Lung (tissue), 12 donors: ENCODE data around the gene BMPER. TPM values are rescaled to one million over a fixed set of nuclear protein-coding genes. Genes with fewer than 3 reads are reported as not detected.

Experiments used
- ATAC-seq: fragments of 200-7000 bp; cut with Tn5 transposase; one replicate; pipeline ENCODE4 v1.9.1; 2020; ENCODE audit warnings: moderate number of reproducible peaks; ENCODE audit not compliant: insufficient read depth, low FRiP score
- DNase-seq, 3 donors: peaks; one replicate each; pipeline ENCODE4 v3.0.0-alpha.2; 2013 to 2017
- H3K27ac ChIP-seq, 2 donors: one replicate each; pipeline ENCODE4 v1.5.1; 2013; ENCODE audit warnings: mild to moderate bottlenecking in 2 of 2, moderate library complexity in 2 of 2, control low read depth in 1 of 2, inconsistent platforms in 1 of 2, low read depth in 1 of 2, low read length in 1 of 2
- H3K27me3 ChIP-seq, 3 donors: one replicate each; pipeline ENCODE4 v1.5.1; 2013; ENCODE audit warnings: low read length in 2 of 3; ENCODE audit not compliant: control insufficient read depth in 3 of 3, insufficient read depth in 3 of 3
- H3K36me3 ChIP-seq, 4 donors: one replicate each; pipeline ENCODE4 v1.5.1; 2013; ENCODE audit warnings: low read length in 4 of 4, mild to moderate bottlenecking in 1 of 4, moderate library complexity in 1 of 4; ENCODE audit not compliant: control insufficient read depth in 4 of 4, insufficient read depth in 4 of 4
- H3K4me1 ChIP-seq, 5 donors: one replicate each; pipeline ENCODE4 v1.5.1; 2013; ENCODE audit warnings: low read length in 5 of 5, mild to moderate bottlenecking in 2 of 5, moderate library complexity in 1 of 5; ENCODE audit not compliant: control insufficient read depth in 5 of 5, insufficient read depth in 5 of 5
- H3K4me3 ChIP-seq: one replicate; pipeline ENCODE4 v1.5.1; 2013; ENCODE audit warnings: mild to moderate bottlenecking, control low read depth, moderate library complexity
- H3K9ac ChIP-seq, 2 donors: one replicate each; pipeline ENCODE4 v1.5.1; 2013; ENCODE audit warnings: low read length in 2 of 2, control low read depth in 1 of 2; ENCODE audit not compliant: insufficient read depth in 1 of 2
- H3K9me3 ChIP-seq, 4 donors: one replicate each; pipeline ENCODE4 v1.5.1; 2013; ENCODE audit warnings: low read length in 3 of 4, mild to moderate bottlenecking in 1 of 4, moderate library complexity in 1 of 4; ENCODE audit not compliant: control insufficient read depth in 4 of 4, insufficient read depth in 3 of 4
- WGBS, 2 donors: extraction: QIAGEN DNeasy Blood & Tissue Kit; methylation state at CpG; one replicate each; pipeline ENCODE4 v1.1.7; 2013; 5-methylcytosine and 5-hydroxymethylcytosine counted together
- polyA plus RNA-seq, 2 donors: library from polyadenylated mRNA; stranded (reverse); fragments of 200-250 nt; gene quantifications; one replicate each; pipeline ENCODE4 v1.2.1, GENCODE V29; 2013
- total RNA-seq, 2 donors: library from RNA; depleted of rRNA in 1 of 2; stranded (reverse); fragments of >200 nt in 1 of 2; gene quantifications; one replicate each; pipeline ENCODE4 v1.2.1, GENCODE V29; 2014 to 2021
- TF ChIP-seq, protein P1 (sequence below): IDR thresholded peaks from 2 replicates; pipeline ENCODE4 v1.5.1; 2012; ENCODE audit warnings: mild to moderate bottlenecking; ENCODE audit errors: control extremely low read depth, extremely low read depth
- donor health status: control.
- donor health status: control.
- donor health status: Bipolar disorder and iron deficiency.
- donor health status: healthy.
- donor health status: DM: yes; HTN: yes; CAD: no.

Gene BMPER
- total and polyA plus RNA-seq, 4 donors = 3.7 to 51.0 (median 9.0) TPM

DNA sequence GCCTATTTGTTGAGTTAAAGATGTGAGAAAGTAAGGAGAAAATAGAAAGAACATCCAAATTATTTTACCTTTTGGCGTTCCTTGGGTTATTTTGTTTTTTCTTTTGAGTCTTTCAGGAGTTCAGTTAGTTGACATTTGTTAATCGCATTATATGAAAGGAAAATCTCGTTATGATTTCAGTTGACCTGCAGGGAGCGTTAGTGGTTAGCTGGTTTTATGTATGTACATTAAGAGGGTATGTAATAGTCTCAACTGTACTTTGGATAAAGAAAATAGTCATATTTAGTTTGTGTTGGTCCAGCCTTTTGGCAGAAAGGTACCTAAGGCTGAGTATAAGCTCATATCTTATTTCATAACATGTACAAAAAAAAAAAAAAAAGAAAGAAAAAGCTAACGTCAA is 4.0 kb downstream of the BMPER start:
- Histone ChIP-seq H3K36me3 (peaks cover 0 to 28% (median 10%) of the 10 kb centered on the region in 4 donors), H3K4me1 (peaks cover 0 to 19% (median 4%) of the 10 kb centered on the region in 5 donors), H3K27ac (no peak overlapping the region), H3K9ac (peak overlapping the region in 1 of 2 donors; percentile 34), H3K9me3 (no peaks in the 10 kb centered on the region), H3K27me3 (peaks cover 0 to 16% (median 0%) of the 10 kb centered on the region in 3 donors), H3K4me3 (no peak overlapping the region)
- ATAC-seq = no peak
- TF ChIP-seq, protein P1, sequence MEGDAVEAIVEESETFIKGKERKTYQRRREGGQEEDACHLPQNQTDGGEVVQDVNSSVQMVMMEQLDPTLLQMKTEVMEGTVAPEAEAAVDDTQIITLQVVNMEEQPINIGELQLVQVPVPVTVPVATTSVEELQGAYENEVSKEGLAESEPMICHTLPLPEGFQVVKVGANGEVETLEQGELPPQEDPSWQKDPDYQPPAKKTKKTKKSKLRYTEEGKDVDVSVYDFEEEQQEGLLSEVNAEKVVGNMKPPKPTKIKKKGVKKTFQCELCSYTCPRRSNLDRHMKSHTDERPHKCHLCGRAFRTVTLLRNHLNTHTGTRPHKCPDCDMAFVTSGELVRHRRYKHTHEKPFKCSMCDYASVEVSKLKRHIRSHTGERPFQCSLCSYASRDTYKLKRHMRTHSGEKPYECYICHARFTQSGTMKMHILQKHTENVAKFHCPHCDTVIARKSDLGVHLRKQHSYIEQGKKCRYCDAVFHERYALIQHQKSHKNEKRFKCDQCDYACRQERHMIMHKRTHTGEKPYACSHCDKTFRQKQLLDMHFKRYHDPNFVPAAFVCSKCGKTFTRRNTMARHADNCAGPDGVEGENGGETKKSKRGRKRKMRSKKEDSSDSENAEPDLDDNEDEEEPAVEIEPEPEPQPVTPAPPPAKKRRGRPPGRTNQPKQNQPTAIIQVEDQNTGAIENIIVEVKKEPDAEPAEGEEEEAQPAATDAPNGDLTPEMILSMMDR = no peak
- WGBS, 2 donors = 78 to 88% methylated on average over 5 of the region's 5 CpGs
- DNase-seq = peak in 2 of 3 donors; percentile 51 to 58

DNA sequence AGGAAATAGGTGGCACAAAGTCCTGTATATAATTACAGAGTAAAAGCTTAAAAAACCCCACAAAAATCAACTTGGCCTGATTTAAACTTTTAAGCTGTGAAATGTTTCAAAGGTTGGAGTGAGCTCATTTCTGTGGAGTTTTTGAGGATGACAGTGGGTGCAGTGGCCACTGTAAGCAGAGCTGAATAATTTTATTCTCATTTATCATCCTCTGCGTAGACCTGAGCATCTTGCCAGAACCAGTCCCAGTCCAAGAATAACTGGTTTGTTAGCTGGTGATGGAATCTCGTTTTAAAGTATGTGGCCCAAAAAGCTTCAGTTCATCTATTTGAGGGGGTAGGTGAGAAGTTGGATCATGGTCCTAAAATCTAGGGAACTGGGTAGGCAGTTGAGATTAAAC is 4.4 kb downstream of the BMPER start:
- no peaks in the 10 kb centered on the region for H3K9me3 ChIP-seq
- WGBS, 2 donors = 81 to 92% methylated on average over 2 of the region's 2 CpGs
- DNase-seq = no peak
- H3K4me3 ChIP-seq = no peak overlapping the region
- no peak for ATAC-seq
- peaks cover 0 to 14% (median 0%) of the 10 kb centered on the region in 3 donors for H3K27me3 ChIP-seq
- H3K9ac ChIP-seq = no peak overlapping the region
- no peak overlapping the region for H3K27ac ChIP-seq
- TF ChIP-seq, protein P1 = no peak
- H3K36me3 ChIP-seq = peaks cover 0 to 28% (median 10%) of the 10 kb centered on the region in 4 donors
- H3K4me1 ChIP-seq = peaks cover 0 to 19% (median 4%) of the 10 kb centered on the region in 5 donors

DNA sequence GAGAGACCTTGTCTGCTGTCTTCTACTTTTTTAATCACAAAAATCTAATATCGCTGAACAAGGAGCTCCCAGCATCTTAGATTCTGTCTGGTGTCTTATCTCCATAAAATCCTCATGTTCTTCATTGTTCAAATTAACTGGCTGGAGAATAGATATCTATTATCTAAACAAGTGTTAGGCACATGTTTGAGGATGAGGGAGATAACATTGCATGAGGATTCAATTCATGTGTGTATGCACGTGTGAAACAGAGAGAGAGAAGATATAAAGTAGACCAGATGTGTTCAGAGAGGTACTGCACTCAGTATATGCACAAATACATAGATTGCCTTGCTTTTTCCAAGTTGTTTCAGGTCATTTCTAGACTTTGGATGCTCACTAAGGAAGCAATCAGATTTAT is 5.4 kb downstream of the BMPER start:
- no peak for ATAC-seq
- TF ChIP-seq, protein P1 = no peak

More for the DNA sequence above, 5.4 kb downstream of the BMPER start:
- Histone ChIP-seq H3K9me3 (no peaks in the 10 kb centered on the region), H3K4me1 (peaks cover 0 to 19% (median 0%) of the 10 kb centered on the region in 5 donors), H3K27ac (no peak overlapping the region), H3K9ac (no peak overlapping the region), H3K4me3 (no peak overlapping the region), H3K36me3 (peaks cover 0 to 28% (median 12%) of the 10 kb centered on the region in 4 donors), H3K27me3 (peaks cover 0 to 12% (median 0%) of the 10 kb centered on the region in 3 donors)
- DNase-seq = no peak
- WGBS, 2 donors = 78 to 86% methylated on average over 2 of the region's 2 CpGs
